HepG2 (cell line): ENCODE results near the gene RRP12. TPM values are rescaled to one million over a fixed set of nuclear protein-coding genes. Genes with fewer than 3 reads are reported as not detected.

Experiments
- ATAC-seq: fragments of 200-7000 bp; cut with Tn5 transposase; 3 replicates; pipeline ENCODE4 v1.9.1; 2020; ENCODE audit warnings: mild to moderate bottlenecking, moderate library complexity
- BruUV-seq: library from RNA; stranded (reverse); fragments of 400-500 nt; replicated peaks from 2 replicates; lab custom pipeline; 2021; lab: Mats Ljungman, UMichigan
- CTCF ChIA-PET: fragments of 300-600 bp; formaldehyde crosslinking; extraction: SDS; loops from one replicate; lab custom pipeline; 2021; ENCODE audit warnings: low total read pairs, inconsistent platforms, low intra/inter-chr PET ratio; lab: Yijun Ruan, JAX
- POLR2A ChIA-PET: fragments of 350-600 bp; sonication (Branson Sonifier 250); formaldehyde crosslinking; loops from one replicate; lab custom pipeline; 2020; ENCODE audit warnings: antibody characterized with exemption, inconsistent platforms; lab: Yijun Ruan, JAX
- DNase-seq: peaks from one replicate; pipeline ENCODE4 v3.0.0-alpha.2; 2015; ENCODE audit warnings: low spot score
- FAIRE-seq: peaks from 3 replicates; lab custom pipeline; 2011; peaks lifted over from hg19 to GRCh38; lab: Jason Lieb, UNC
- H2AFZ ChIP-seq: one replicate; pipeline ENCODE4 v1.6.1; 2011; ENCODE audit warnings: low read length, inconsistent platforms
- H3K27ac ChIP-seq: fragments of 300-600 bp; 3 replicates; pipeline ENCODE4 v1.8.0; 2011; ENCODE audit warnings: mixed run types, mild to moderate bottlenecking, mixed read lengths, low read length, inconsistent platforms; ENCODE audit not compliant: insufficient read depth; ENCODE audit errors: extremely low read length
- H3K27me3 ChIP-seq, 2 experiments: fragments of 200-600 bp in 1 of 2; 2 replicates in 1 of 2; 3 replicates in 1 of 2; pipeline versions ENCODE4 v1.6.0 to v1.8.0; 2011; ENCODE audit warnings: low read length in 2 of 2, mild to moderate bottlenecking in 2 of 2, moderate library complexity in 2 of 2, inconsistent platforms in 1 of 2; ENCODE audit not compliant: insufficient read depth in 2 of 2, control insufficient read depth in 1 of 2
- H3K36me3 ChIP-seq, 2 experiments: fragments of 200-600 bp in 1 of 2; replicated peaks in 1 of 2; 2 replicates in 1 of 2; 3 replicates in 1 of 2; pipeline versions ENCODE4 v1.5.1 to v1.8.0; 2011; ENCODE audit warnings: low read length in 2 of 2, inconsistent platforms in 1 of 2; ENCODE audit not compliant: insufficient read depth in 2 of 2, control insufficient read depth in 1 of 2
- H3K4me1 ChIP-seq: 2 replicates; pipeline ENCODE4 v1.5.1; 2012; ENCODE audit warnings: low read length, inconsistent platforms; ENCODE audit not compliant: insufficient read depth
- H3K4me2 ChIP-seq: 2 replicates; pipeline ENCODE4 v1.6.0; 2011; ENCODE audit warnings: low read depth, low read length, inconsistent platforms
- H3K4me3 ChIP-seq, 3 experiments: fragments of 200-600 bp in 1 of 3; sonication (generic), shearing (Covaris generic) in 1 of 3; replicated peaks in 1 of 3; 2 replicates each; pipeline ENCODE4 v1.5.1; 2011 to 2016; ENCODE audit warnings: low read length in 3 of 3, inconsistent platforms in 2 of 3, low read depth in 2 of 3, mild to moderate bottlenecking in 2 of 3, control low read depth in 1 of 3, mixed read lengths in 1 of 3; ENCODE audit not compliant: insufficient read depth in 1 of 3
- H3K79me2 ChIP-seq: one replicate; pipeline ENCODE4 v1.6.1; 2011; ENCODE audit warnings: low read length, inconsistent platforms; ENCODE audit not compliant: insufficient read depth
- H3K9ac ChIP-seq: 2 replicates; pipeline ENCODE4 v1.6.0; 2011; ENCODE audit warnings: mild to moderate bottlenecking, low read depth, low read length, inconsistent platforms; ENCODE audit not compliant: insufficient read depth
- H3K9me3 ChIP-seq: 2 replicates; pipeline ENCODE4 v1.5.1; 2012; ENCODE audit warnings: mild to moderate bottlenecking, low read length
- H4K20me1 ChIP-seq: 2 replicates; pipeline ENCODE4 v1.6.0; 2011; ENCODE audit warnings: inconsistent platforms, mild to moderate bottlenecking, low read length, moderate library complexity; ENCODE audit not compliant: insufficient read depth
- ATAD3A ChIP-seq: sonication (generic); formaldehyde crosslinking; IDR thresholded peaks from 2 replicates; pipeline ENCODE4 v1.4.0; 2020; ENCODE audit warnings: missing genetic modification reagents
- ATF2 ChIP-seq: sonication (generic); formaldehyde crosslinking; IDR thresholded peaks from 2 replicates; pipeline ENCODE4 v1.4.0; 2020; ENCODE audit warnings: missing genetic modification reagents
- ATF6 ChIP-seq: sonication (generic); formaldehyde crosslinking; conservative IDR thresholded peaks from 2 replicates; pipeline ENCODE4 v1.4.0; 2020; ENCODE audit warnings: missing genetic modification reagents
- EHMT2 ChIP-seq: fragments of 200-600 bp; sonication (generic); IDR thresholded peaks from 2 replicates; pipeline ENCODE4 v1.7.0; 2017; ENCODE audit warnings: antibody characterized with exemption, low read depth, low read length, borderline replicate concordance
- KDM3A ChIP-seq: IDR thresholded peaks from 2 replicates; pipeline ENCODE4 v1.6.1; 2018; ENCODE audit warnings: low read depth, missing compliant biosample characterization
- MBNL3 ChIP-seq: fragments of 250-450 bp; sonication (Bioruptor Pico); conservative IDR thresholded peaks from 2 replicates; pipeline ENCODE4 v1.8.0; 2022; ENCODE audit warnings: mild to moderate bottlenecking, inconsistent platforms
- PBX3 ChIP-seq: sonication (generic); formaldehyde crosslinking; IDR thresholded peaks from 2 replicates; pipeline ENCODE4 v1.8.1; 2023; ENCODE audit warnings: missing genetic modification reagents, inconsistent platforms, borderline replicate concordance
- POLR2G ChIP-seq: fragments of 200-400 bp; formaldehyde crosslinking; IDR thresholded peaks from 2 replicates; pipeline ENCODE4 v1.6.1; 2018; ENCODE audit warnings: mild to moderate bottlenecking, low read depth, low read length, moderate library complexity
- RBFOX2 ChIP-seq: fragments of 200-400 bp; formaldehyde crosslinking; IDR thresholded peaks from 2 replicates; pipeline ENCODE4 v1.6.1; 2017; ENCODE audit warnings: low read depth, mild to moderate bottlenecking, low read length
- SMYD3 ChIP-seq: sonication (generic); formaldehyde crosslinking; IDR thresholded peaks from 2 replicates; pipeline ENCODE4 v1.8.1; 2023; ENCODE audit warnings: mild to moderate bottlenecking, missing genetic modification reagents
- ZBTB20 ChIP-seq: sonication (generic); formaldehyde crosslinking; IDR thresholded peaks from 2 replicates; pipeline ENCODE4 v1.8.1; 2023; ENCODE audit warnings: missing genetic modification reagents, low read depth, mild to moderate bottlenecking, borderline replicate concordance
- ZNF616 ChIP-seq: sonication (generic); formaldehyde crosslinking; IDR thresholded peaks from 2 replicates; pipeline ENCODE4 v1.5.0; 2020; ENCODE audit warnings: low read depth, mild to moderate bottlenecking, missing genetic modification reagents
- WGBS: methylation state at CpG from one replicate; pipeline ENCODE4 v1.1.6; 2017; ENCODE audit warnings: low lambda C conversion rate; 5-methylcytosine and 5-hydroxymethylcytosine counted together
- in situ Hi-C: cut with HindIII; loops from 2 replicates; pipeline ENCODE4 v1.10.0; 2017; ENCODE audit warnings: low pct_unique_long_range_greater_than_20kb; ENCODE audit not compliant: extremely low pct_ligation_motif_present
- intact Hi-C: fragments of 100-400 bp; cut with micrococcal nuclease; formaldehyde crosslinking; loops from one replicate; pipeline ENCODE4 v1.10.0; 2022; ENCODE audit not compliant: unreplicated experiment
- polyA plus RNA-seq, 8 experiments: library from polyadenylated mRNA; depleted of rRNA in 3 of 8; stranded (reverse) in 7 of 8; unstranded in 1 of 8; fragments of >200 nt; fragmentation: Illumina TruSeq in 4 of 8; extraction: Trizol in 4 of 8; gene quantifications; 2 replicates each; pipeline versions ENCODE4 v1.2.1 to v1.2.3, GENCODE V29; 2011 to 2016; ENCODE audit warnings: low read depth in 4 of 8, missing spikeins in 1 of 8, mixed read lengths in 1 of 8; ENCODE audit not compliant: insufficient read depth in 1 of 8
- total RNA-seq, 5 experiments: library from RNA; depleted of rRNA; stranded (reverse); fragments of >200 nt; fragmentation: Illumina TruSeq; extraction: Trizol; gene quantifications; 2 replicates each; pipeline ENCODE4 v1.2.3, GENCODE V29; 2016; ENCODE audit warnings: low read depth in 1 of 5

The RRP12 gene
- total and polyA plus RNA-seq, 2 of the 13 experiments (the other 11 are each of a cell fraction or from before 2014, with no cell fraction given) = 13.2 to 39.4 TPM

GRCh38 chr10:97332591-97333350, 68.4 kb downstream of the RRP12 start:
- Histone ChIP-seq H4K20me1 (no peaks in the 10 kb centered on the region), H3K9me3 (no peaks in the 10 kb centered on the region), H3K79me2 (peaks cover 40% of the 10 kb centered on the region), H3K4me1 (peaks cover 70% of the 10 kb centered on the region), H3K4me3 (peak overlapping the region; percentile 65 to 87 (median 82)), H3K27ac (peak overlapping the region; percentile 71), H2AFZ (no peak overlapping the region), H3K9ac (peak overlapping the region; percentile 98), H3K36me3 (no peaks in the 10 kb centered on the region), H3K27me3 (no peaks in the 10 kb centered on the region), H3K4me2 (peak overlapping the region; percentile 81)
- in situ Hi-C loops = loop anchor here (5.0 kb wide), 1 partner anchor 40 kb away; the partner anchor contains the start of gene ARHGAP19
- peak; percentile 48 for ATAC-seq
- ChIA-PET POLR2A (interaction anchor here (1.2 to 7.4 kb wide), 6 partner anchors 14 to 68 kb away, joined by 4 to 98 read pairs (median 7); partner anchors contain the start of genes ARHGAP19, FRAT1 and RRP12), CTCF (interaction anchor here (0.9 to 1.8 kb wide), 3 partner anchors 13 to 54 kb away, joined by 5 to 6 read pairs (median 6); partner anchors contain the start of gene ARHGAP19)
- BruUV-seq = TSS peak; percentile 62
- intact Hi-C loops = loop anchor here (1.0 to 2.0 kb wide), 2 partner anchors 40 to 54 kb away; partner anchors contain the start of gene ARHGAP19
- 2% methylated on average over 18 of the region's 18 CpGs for WGBS
- DNase-seq = peak; percentile 77
- FAIRE-seq = peak; percentile 40
- TF ChIP-seq ATF6 (CRISPR knock-in tag) = no peak
- TF ChIP-seq MBNL3 (CRISPR knock-in tag) = no peak
- TF ChIP-seq RBFOX2 = 0 out of 2 replicates have a peak, but pooled peaks have one; percentile 4
- TF ChIP-seq ATAD3A (CRISPR knock-in tag) = no peak
- no peak for TF ChIP-seq ZBTB20 (CRISPR knock-in tag)
- TF ChIP-seq EHMT2 = no peak
- 0 out of 2 replicates have a peak, but pooled peaks have one; percentile 23 for TF ChIP-seq SMYD3 (CRISPR knock-in tag)
- TF ChIP-seq POLR2G = peak; percentile 45; the same call in 1 of the 2 replicates
- no peak for TF ChIP-seq PBX3
- TF ChIP-seq ATF2 = 0 out of 2 replicates have a peak, but pooled peaks have one; percentile 10
- TF ChIP-seq ZNF616 (CRISPR knock-in tag) = no peak
- TF ChIP-seq KDM3A (CRISPR knock-in tag) = 0 out of 2 replicates have a peak, but pooled peaks have one; percentile 7
